GM19328 (cell line): ENCODE measurements around the gene SLC22A4.
A peak's percentile ranks its signal among the peaks of the same experiment; 100 is the strongest.

Experiments used
- ATAC-seq: cut with Tn5 transposase; IDR thresholded peaks from one replicate; pipeline ENCODE4 v1.9.1; 2021; ENCODE audit warnings: mild to moderate bottlenecking, moderate library complexity; ENCODE audit not compliant: unreplicated experiment

Gene SLC22A4

GRCh38 chr5:132293992-132294727 lies at the start of gene SLC22A4:
SLC22A4 (plus strand) TSS chr5:132294394; CDS start chr5:132294617, 223 bp downstream.
- peak; percentile 65 for ATAC-seq

DNA sequence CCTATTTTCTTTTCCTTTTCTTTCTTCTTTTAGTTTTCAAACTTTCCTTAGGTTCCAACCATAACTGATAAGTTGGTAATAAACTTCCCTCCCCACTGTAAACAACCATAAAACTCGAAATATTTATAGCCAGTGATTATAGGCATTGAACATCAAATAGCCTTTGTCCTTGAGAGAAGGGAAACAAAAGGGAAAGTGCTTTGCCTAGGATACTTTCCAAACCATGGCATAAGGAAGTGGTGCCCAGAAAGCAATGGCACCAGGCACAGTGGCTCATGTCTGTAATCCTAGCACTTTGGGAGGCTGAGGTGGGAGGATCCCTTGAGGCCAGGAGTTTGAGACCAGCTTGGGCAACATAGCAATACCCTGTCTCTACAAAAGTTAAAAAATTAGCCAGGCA lies 48.6 kb upstream of the SLC22A4 start:
- no peak for ATAC-seq

- ATAC-seq: no peak
Measured at GRCh38 chr5:132246806-132247205, 47.4 kb upstream of the SLC22A4 start.

GRCh38 chr5:132250547-132250946 lies 43.6 kb upstream of the SLC22A4 start:
- ATAC-seq: no peak

DNA sequence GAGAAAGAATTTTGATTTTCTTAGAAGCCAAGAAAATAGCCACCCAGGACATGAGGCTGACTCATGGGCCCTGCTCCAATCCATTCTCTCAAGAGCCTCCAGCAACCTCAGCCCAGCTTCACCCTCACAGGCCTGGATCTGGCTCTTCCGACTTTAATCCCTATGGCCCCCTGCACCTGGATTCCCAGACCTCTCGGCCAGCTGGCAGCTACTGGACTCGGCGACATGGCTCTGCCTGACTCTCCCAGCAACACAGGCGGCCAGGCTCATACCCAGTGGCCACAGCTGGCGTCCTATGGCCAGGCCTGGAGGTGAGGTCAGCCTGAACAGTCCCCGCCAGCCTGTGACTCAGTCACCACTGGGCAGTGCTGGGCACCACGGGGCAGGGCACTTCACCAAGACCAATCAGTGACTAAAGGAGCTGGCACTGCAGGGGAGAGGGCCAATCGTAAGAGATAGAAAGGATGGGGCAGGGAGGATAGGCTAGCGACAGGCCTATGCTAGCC lies 42.9 kb upstream of the SLC22A4 start:
- ATAC-seq: no peak

- ATAC-seq: no peak
Measured at GRCh38 chr5:132253008-132253441, 41.2 kb upstream of the SLC22A4 start.

DNA sequence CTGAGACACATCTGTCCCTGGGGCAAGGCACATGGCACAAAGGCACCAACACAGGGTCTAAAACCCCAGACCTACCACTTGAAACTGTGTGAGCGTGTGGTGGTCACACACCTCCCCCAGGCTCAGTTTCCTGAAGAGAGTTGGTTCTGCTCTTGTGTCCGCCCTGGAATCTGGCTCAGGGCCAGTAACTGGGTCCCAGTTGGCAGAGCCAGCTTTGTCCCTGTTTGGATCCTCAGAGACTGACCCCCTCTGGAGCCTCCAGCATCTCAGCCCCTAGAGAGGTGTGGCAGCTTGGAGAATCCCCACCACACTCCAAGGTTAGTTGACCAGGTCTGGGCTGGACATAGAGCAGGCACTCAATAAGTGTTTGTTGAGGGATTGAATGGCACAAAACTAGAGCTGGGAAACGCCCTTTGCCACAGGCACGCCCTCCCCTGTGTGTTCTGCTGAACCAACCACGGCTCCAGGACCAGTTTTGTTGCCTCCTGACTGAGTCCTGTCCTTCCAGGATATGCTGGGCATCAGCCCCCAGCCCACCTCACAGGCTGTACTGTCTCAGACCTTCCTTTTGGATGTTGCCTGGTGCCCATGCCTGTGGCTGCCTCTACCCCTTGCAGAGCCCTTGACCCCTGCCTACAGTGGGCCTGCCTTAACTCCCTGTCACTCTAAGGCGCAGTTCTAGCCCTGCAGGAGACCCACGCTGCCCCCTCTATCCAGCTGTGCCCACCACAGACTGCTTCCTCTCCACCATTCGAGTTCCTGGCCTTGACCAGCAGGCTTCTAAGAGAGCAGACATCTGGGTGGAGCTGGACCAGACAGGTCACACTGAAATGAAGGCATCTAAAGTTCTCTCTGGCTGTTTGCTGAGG lies 40.5 kb upstream of the SLC22A4 start:
- no peak for ATAC-seq

DNA sequence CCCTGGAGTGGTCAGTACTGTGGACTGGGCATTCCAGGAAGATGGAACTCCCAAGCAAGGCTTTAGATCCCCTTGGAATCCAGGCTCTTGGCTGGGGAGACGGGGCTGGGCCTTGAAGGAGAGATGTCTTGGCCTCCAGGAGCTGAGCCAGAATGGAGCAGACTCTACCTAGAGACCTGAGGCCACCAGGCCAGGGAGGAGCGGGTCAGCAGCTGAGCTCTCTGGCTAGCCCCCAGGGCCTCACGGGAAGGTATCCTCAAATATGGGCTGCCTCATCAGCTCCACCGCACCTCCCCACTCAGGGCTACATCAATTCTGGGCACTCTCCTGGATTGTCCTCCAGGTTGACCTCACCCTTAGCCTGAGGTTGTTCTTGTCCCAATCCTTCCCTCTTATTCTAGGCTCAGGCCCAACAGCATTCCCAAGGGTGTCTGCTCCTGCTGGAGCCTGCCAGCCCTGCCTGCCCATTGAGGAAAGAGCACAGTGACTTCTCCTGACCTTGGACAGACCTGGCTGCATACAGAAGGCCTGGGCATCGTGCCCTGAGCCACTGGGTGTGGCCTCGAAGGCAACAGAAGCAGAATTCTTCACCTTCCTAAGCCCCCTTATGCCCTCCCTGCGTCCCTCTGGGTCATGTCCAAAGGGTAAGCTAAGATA lies 39.7 kb upstream of the SLC22A4 start:
- no peak for ATAC-seq

DNA sequence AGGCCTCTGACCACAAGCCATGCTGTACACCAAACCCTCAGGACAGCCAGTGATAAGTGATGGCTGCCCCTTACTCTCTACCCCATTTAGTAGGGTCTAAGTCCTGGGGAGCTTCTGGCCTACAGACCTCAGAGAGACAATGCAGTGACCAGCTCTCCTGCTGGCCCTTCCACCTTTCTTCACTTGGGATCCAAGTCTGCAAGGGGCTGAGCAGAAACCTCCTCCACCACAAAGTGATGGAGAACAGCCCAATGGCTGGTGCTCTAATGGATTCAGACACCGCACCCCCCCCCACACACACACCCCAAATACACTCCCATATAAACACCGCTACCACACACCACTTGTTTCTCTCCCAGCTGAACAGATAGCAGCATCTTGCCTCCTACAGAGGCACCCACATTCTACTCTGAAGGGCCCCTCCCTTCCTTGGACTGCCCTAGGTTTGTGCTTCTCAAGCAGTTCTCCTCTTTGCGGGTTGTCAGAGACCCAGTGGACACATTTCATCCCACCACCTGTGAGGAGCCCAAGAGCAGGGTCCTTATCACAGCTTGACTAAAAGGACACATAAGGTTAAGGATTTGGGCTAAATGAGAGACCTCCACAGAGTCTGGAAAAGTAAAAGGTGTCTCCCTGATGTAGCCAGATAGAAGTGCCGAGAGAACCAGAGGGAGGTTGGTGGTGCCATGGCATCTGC lies 38.0 kb upstream of the SLC22A4 start:
- ATAC-seq: no peak

- no peak for ATAC-seq
Measured at GRCh38 chr5:132256783-132257130, 37.4 kb upstream of the SLC22A4 start.

GRCh38 chr5:132257131-132258101 lies 36.8 kb upstream of the SLC22A4 start, which contains the start of gene PDLIM4:
PDLIM4 (plus strand) TSS chr5:132257696; CDS start chr5:132257735, 39 bp downstream.
- no peak for ATAC-seq

- no peak for ATAC-seq
Measured at GRCh38 chr5:132258102-132259068, 35.8 kb upstream of the SLC22A4 start.

GRCh38 chr5:132259069-132259851 lies 34.9 kb upstream of the SLC22A4 start:
- ATAC-seq: no peak

GRCh38 chr5:132260051-132260450 lies 34.1 kb upstream of the SLC22A4 start:
- no peak for ATAC-seq

DNA sequence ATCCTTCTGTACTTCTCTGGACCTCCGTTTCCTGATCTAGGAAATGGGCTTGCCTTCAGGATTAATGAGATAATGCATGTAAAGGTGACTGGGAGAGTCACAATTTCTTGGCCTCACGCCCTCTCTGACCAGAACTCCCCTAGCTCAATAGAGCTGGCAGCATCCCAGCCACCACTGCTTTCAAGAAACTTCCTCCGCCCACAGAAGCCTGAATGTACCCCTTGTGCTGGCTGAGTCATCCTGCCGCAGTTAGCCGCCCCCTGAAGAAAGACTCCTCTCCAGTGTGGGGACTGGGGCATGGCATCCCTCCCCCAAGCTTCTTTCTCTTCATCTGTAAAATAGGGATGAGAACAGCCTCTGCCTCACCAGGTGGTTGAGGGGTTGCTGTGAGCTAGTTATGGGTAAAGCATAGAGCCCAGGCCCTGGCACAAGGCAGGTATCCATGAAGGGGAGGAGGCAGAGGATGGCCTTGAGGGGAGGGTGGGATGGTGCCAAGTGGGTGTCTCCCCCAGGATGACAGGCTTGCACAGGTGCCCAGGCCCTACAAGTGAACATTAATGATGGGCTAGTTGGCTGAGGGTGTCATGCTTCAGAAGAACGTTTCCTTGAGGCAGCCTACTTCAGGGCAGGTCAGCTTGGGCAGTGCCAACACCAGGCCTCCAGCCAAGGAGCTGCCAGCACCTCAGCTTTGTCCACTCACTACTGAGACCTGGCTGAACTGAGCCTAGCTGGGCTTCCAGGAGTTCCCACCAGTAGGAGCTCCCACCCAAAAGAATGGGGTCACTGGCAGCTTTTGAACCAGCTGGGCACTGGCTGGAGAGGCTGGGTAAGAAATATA lies 33.3 kb upstream of the SLC22A4 start:
- no peak for ATAC-seq
